RPMI8226 (cell line): Measurements from ENCODE around the gene KRTAP3-2.
A peak's percentile ranks its signal among the peaks of the same experiment; 100 is the strongest.
"Not testable (repeated sequence)": the region's sequence is repeated elsewhere in the genome, so short reads cannot be mapped to it uniquely, and the experiment has no call there.

Experiments
- DNase-seq: peaks from one replicate; pipeline ENCODE4 v3.0.0-alpha.2; 2015

Gene KRTAP3-2

DNA sequence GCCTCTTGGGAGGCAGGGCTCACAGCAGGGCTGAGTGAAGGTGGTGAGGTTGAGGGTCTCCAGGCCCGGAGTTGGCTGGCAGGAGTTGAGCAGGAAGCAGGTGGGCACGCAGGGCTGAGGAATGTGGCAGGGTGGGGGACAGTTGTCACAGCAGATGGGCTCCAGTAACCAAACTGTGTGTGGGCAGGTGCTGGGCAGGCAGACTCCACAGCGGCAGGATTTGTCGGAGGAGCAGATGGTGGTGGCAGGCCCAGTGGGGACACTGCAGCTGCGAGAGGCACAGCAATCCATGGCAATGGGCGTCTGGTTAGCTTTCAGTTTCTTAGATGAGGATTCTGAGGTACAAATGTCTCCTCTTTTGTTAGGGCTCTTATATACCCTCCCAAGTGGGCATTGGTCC is at the start of gene KRTAP3-2:
TSS of gene KRTAP3-2 (minus strand) at position 344 of the 400 bp plus-strand sequence. CDS start at position 291, 53 bp downstream.
- not testable (repeated sequence) for DNase-seq

DNA sequence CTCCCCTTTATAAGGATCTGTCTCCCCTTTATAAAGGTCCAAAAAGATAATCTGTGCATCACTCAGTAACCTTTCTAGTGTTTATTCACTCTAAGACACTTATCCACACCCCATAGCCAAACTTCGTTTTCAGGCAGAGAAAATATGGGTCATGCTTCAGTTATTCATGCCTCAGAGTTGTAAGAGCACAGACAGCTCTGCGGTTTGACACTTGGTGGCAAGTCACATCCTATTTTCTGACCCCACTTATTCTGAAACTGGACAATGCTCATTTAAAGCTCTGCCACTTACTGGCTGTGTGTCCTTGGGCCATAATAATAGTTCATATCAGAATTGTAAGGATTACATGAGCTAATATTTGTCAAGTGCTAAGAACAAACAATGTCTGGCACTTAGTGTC is 49.4 kb upstream of the KRTAP3-2 start:
- DNase-seq = peak; percentile 25

DNA sequence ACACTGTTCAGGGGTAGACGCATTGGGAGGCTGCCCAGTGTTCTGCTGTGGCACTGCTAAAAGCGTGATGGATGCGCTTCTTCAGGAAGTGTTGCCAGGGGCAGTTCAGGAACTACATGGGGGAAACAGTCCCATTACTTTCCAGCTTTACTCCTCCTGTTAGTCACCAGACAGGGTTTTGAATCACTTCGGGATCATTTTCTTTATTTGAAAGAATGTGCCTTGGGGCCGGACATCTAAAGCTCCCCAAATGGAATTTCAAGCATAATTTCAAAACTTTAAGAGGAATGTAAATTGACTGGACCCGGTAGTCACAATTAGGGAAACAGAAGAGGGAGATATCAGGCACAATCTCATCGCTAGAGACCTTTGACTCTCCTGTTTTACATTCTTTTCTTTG is 48.7 kb upstream of the KRTAP3-2 start:
- DNase-seq = no peak

DNA sequence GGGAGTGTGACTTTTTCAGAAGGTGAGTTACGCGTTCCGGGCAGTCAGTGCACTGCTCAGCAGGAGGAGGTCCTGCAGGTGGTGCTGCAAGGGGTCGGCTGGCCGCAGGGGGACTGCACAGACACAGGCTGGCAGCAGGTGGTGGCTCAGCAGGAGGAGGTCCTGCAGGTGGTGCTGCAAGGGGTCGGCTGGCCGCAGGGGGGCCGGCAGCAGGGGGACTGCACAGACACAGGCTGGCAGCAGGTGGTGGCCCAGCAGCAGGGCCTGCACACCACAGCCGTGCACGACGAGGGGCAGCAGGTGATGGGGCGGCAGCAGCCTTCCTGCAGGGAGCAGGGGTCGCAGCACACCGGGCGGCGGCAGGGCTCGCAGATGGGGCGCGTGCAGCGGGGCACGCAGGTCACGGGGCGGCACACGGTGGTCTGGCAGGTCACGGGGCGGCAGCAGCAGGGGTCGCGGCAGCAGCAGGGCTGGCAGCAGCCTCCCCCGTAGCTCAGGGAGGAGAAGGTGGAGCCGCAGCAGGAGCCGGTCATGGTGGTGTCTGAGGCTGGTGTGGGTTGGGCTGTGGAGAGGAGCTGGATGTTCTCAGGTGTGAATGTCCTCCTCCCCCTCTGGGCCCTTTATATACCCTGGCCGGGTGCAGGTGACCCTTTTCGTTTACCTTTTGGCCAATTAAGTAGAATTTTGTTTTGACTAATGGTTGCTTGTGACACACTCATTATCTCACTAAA is 47.2 kb upstream of the KRTAP3-2 start, which contains the start of gene KRTAP2-1:
TSS of gene KRTAP2-1 (minus strand) at position 582 of the 731 bp plus-strand sequence. CDS start at position 533, 49 bp downstream.
- DNase-seq = peak; percentile 28

DNA sequence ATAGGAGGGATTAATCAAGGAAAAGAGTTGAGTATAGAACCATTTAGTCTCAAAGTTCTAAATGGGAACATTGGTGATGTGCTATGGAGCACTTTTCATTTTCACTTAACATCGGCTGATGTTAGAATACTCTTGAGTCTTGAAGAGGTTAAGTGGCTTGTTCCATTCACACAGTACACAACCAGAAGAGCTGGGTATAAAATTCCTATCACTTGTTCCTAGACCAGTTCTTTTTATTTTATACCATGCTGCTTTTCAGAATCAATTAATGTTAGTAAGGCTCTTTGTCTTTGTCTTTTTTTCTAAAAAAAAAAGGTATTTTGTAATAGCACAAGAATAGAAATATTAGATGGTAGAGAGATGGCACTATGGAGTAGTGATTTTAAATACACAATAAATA is 43.2 kb upstream of the KRTAP3-2 start:
- DNase-seq = no peak

DNA sequence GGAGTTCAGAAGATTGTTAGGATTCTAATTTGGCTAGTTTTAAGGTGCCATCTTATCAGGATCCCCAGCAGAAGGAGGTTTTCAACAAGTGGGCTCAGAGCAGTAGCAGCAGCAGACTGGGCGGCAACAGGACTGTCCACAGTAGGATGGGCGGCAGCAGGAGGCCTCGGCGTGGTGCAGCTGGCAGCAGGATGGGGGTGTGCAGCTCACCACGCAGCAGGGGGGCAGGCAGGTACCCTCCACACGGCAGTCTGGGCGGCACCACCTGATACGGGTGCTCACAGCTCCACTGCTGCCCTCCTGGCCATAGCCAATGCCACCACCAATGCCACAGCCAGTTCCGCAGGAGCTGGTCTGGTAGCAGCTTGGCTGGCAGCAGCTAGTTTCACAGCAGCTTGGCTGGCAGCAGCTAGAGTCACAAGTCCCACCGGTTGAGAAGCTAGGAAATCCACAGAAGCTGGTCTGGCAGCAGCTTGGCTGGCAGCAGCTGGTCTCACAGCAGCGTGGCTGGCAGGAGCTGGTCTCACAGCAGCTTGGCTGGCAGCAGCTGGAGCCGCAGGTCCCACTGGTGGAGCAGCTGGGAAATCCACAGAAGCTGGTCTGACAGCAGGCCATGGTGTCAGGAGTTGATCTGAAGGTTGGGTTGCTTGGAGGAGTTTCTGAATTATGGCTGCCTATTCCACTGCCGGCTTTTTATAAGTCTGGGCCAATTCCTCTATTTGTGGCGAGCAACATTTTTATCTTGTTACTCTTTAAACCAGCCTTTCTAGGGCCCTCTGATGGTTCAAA is 41.3 kb upstream of the KRTAP3-2 start, which contains the start of gene KRTAP1-1:
TSS of gene KRTAP1-1 (minus strand) at position 668 of the 789 bp plus-strand sequence. CDS start at position 615, 53 bp downstream.
- DNase-seq = peak; percentile 81

DNA sequence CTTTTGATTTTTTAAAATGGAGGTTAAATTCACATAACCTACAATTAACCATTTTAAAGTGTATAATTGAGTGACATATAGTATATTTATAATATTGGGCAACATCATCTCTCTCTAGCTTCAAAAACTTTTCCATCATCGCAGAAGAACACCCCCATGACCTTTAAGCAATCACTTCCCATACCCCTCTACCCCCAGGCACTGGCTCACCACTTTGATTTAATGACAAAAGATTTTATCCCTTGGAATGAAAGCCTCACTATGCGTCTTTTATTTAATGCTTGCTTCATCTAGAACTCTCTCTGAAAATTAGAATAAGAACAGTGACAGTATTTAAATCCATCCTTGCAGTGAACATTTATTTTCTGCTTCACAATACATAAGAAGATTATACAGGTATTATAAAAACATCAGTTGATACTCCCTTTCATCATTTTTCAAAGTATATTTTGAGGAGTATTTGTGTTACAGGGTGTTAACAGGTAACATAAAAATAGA is 38.2 kb upstream of the KRTAP3-2 start:
- DNase-seq = no peak

DNA sequence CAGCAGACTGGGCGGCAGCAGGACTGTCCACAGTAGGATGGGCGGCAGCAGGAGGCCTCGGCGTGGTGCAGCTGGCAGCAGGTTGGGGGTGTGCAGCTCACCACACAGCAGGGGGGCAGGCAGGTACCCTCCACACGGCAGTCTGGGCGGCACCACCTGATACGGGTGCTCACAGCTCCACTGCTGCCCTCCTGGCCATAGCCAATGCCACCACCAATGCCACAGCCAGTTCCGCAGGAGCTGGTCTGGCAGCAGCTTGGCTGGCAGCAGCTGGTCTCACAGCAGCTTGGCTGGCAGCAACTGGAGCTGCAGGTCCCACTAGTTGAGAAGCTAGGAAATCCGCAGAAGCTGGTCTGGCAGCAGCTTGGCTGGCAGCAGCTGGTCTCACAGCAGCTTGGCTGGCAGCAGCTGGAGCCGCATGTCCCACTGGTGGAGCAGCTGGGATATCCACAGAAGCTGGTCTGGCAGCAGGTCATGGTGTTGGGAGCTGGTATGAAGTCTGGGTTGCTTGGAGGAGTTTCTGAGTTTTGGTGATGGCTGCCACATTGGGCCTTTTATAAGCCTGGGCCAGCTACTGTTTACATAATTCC is 34.7 kb upstream of the KRTAP3-2 start, which contains the start of gene KRTAP1-3:
TSS of gene KRTAP1-3 (minus strand) at position 529 of the 590 bp plus-strand sequence. CDS start at position 476, 53 bp downstream.
- DNase-seq = peak; percentile 76

DNA sequence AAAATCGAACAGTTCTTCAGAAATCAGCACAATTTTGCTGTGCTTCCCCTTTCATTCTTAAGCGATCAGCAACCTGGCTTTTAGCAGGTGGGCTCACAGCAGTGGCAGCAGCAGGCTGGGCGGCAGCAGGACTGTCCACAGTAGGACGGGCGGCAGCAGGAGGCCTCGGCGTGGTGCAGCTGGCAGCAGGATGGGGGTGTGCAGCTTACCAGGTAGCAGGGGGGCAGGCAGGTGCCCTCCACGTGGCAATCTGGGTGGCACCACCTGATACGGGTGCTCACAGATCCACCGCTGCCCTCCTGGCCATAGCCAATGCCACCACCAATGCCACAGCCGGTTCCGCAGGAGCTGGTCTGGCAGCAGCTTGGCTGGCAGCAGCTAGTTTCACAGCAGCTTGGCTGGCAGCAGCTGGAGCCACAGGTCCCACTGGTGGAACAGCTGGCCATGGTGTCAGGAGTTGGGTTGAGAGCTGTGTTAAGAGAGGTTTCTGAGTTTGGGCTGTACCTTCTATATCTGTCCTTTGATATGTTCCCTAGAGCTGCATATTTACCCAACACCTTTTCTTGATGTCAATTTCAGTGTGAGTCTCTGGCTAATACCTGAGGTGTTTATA is 30.0 kb upstream of the KRTAP3-2 start, which contains the start of gene KRTAP1-4:
TSS of gene KRTAP1-4 (minus strand) at position 563 of the 613 bp plus-strand sequence. CDS start at position 446, 117 bp downstream.
- peak; percentile 69 for DNase-seq

DNA sequence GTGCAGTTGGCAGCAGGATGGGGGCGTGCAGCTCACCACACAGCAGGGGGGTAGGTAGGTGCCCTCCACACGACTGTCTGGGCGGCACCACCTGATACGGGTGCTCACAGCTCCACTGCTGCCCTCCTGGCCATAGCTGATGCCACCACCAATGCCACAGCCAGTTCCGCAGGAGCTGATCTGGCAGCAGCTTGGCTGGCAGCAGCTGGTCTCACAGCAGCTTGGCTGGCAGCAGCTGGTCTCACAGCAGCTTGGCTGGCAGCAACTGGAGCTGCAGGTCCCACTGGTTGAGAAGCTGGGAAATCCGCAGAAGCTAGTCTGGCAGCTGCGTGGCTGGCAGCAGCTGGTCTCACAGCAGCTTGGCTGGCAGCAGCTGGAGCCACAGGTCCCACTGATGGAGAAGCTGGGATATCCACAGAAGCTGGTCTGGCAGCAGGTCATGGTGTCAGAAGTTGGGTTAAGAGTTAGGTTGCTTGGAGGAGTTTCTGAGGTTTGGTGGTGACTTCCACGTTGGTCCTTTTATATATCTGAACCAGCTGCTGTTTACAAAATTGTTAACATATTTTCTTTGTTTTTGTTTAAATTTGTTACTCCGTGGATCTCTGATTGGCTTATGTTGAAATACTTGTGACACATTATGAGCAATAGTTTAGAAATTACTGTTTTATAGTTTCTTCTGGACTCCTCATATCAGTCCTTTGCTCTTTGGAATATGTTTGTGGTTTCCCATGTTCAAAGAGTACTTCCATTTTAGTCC is 27.2 kb upstream of the KRTAP3-2 start, which contains the start of gene KRTAP1-5:
TSS of gene KRTAP1-5 (minus strand) at position 494 of the 757 bp plus-strand sequence. CDS start at position 441, 53 bp downstream.
- peak; percentile 82 for DNase-seq

DNA sequence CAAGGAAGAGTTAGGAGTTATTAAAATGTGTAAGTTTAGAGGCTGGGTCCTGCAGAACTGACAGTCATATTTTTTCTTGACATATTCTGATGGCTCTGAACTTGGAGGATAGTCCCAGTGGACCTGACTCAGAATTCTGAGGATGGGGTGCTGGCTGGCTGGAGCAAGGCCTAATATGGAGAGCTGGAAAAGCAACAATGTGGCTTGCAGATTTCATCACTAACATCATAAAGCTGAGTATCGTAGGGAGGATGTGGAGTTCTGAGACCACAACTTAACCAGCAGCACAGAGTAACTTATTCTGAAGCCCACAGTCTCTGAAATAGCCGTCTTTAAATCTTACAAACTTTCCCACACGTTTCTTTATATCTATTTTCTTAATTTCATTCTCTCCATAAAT is 25.0 kb upstream of the KRTAP3-2 start:
- DNase-seq = no peak

DNA sequence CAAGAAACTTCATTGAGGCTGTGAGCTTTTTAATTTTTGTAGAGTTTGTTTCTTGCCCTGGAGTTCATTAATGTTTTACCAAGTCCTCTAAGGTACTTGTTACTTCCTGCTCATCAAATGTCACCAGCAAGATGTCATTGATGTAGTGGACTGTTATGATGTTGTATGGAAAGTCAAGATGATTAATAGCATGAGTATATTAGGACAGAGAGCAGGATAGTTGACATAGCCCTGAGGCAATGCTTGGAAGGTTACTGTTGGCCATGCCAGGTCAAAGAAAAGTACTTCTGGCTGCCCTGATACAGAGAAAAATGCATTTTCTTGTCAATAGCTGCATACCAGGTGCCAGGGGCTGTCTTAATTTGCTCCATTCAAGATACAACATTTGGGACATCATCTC is 20.6 kb upstream of the KRTAP3-2 start:
- DNase-seq = no peak

DNA sequence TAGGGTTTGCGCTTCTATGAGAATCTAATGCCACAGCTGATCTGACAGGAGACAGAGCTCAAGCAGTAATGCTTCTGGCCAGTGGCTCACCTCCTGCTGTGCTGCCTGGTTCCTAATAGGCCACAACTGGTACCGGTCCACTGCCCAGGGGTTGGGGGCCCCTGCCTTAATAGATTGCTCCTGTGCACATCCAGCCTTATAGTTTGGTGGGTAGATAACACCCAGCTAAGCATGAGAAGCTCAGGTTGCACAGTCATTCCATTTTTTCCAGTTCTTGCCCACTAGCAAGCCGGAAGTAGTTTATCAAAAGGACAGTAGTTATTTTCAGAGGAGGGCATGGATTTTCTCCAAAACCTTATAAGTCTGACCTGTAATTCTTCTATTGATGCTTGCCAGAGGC is 19.7 kb upstream of the KRTAP3-2 start:
- DNase-seq = no peak

DNA sequence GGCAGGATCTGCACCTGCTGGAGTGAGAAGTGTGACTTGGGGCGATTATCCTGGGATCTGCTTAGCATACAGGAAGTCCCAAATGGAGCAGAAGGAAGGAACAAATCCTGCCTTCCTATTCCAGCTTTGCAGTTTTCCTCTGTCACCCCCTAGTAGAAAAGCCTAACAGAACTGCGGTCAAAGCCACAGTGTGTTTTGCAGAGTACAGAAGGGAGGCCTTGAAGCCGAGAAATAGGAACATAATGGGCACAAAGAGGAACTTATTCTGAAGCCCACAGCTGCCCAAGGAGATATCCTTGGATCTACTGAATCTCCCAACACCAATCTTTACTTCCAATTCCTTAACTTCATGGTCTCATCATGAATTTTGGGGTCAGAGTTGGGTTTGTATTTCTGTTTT is 18.8 kb upstream of the KRTAP3-2 start:
- no peak for DNase-seq

DNA sequence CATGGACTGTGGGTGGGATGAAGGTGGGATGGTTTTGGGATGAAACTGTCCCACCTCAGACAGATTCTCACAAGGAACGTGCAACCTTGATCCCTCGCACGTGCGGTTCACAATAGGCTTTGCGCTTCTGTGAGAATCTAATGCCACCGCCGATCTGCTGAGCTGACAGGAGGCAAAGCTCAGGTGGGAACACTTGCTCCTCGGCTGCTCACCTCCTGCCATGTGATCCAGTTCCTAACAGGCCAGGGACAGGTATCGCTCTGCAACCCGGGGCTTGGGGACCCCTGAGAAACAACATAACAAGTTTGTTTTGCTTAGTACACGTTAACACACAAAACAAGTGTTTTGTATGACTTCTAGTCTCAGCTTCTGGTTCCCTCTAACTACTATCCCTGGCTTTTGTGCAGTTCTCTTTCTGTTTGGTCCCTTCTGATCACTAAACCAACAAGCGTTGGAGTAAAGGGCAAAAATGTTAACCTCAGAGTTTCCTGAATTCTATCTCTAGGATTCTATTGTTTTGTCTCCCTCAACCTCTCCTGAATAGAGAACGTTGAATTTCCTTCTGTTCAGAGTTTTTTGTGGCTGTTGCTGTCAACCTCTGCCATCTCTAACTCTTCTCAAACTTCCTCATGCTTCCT is 17.0 kb upstream of the KRTAP3-2 start:
- no peak for DNase-seq

DNA sequence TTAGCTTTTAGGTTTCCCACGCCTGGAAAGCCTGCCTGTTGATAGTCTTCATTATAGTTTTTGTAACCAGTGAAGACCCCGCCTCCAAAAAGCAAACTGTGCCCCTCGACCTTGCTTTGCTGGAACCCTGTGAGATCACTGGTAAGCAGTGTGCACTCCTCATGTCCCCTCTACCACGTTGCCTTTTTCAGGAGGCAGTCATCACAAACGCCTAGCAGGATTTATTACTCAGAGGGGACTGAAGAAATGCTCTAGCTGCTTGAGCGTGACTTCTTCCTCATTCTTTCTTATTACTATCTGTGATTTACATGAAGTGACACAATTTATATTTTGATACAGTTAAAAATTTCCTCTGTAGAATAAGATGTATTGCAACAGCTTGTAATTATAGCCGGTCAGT is 15.7 kb upstream of the KRTAP3-2 start:
- DNase-seq = no peak

DNA sequence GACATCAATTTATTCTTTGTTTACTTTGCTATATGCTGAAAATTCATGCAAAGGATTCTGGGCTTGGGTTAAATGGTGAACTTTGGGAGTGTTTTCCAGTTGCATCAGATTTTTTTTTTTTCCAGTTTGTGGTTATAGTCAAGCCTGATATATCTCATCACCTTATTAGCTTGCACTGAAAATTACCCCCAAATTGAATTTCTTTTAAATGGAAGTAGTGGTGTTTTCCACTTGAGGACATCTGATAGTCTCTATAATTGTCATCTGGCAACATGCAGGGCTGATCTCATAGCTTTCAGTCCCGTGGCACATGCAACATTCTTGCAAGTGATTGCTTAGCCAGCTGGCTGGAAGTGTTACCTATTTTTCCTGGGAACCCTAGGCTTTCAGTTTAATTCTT is 13.9 kb upstream of the KRTAP3-2 start:
- no peak for DNase-seq

DNA sequence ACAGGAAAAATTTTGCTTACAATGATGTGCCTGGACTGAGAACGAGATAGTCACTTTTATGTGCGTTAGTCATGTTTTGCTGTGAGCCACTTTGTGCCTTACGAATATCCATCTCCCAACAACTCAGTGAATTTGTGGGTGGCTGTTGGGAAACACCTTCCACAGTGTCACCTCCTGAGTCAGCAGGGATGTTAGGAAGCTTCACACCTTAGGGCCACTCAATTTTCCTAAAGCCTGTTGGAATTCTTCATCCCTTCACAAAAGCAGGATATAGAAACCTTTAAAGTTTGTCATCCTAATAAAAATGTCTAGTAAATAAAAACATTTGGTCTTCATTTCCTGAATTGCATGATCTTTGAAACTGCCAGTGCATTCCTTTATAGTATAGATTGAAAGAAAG is 13.5 kb upstream of the KRTAP3-2 start:
- no peak for DNase-seq

DNA sequence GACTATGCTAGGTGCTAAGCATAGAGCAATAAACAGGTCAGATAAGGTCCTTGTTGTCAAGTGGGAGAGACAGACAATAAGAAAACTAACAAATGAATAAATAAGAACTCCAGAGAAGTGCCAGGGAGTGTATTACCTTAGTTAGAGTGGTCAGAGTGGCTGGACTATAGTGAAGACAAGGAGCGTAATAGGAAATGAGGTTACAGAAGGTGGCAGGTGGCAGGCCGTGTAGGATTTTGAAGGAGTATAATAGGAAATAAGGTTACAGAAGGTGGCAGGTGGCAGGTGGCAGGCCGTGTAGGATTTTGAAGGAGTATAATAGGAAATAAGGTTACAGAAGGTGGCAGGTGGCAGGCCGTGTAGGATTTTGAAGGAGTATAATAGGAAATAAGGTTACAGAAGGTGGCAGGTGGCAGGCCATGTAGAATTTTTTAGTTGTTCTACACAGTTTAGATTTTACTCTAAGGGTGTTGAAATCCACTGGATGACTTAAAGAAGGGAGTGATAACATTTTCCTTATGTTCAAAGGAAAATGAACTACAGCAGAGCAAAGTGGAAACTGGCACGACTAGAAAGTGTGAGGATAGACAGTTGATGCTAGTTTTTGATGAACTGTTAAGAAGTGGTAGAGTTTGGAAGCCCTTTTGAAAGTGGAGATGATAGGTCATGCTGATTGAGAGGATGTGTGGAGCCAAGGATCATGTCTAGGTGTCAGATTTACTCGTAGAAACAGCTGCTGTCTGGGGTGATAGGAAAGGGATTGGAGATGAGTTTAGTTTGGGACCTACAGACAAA is 12.8 kb upstream of the KRTAP3-2 start:
- no peak for DNase-seq

DNA sequence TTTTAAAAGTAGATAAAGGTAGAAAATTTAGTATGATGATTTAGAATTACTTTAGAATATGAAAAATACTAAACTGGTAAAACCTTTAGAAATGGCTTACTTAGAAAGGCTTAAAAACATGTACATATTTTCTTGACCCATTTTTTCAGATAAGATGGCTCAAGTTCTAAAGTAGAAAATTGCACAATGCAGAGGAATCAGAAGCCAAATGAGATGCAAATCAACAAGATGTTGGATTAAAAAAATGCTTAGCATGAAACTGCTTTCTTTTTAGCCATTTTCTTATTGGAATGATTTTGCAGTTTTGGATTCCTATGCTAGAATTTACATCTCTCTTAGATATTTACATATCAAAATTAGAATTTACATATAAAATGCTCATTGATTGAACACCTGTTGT is 10.7 kb upstream of the KRTAP3-2 start:
- DNase-seq = no peak
